ENCODE results near the gene TACR1.

Gene TACR1

DNA sequence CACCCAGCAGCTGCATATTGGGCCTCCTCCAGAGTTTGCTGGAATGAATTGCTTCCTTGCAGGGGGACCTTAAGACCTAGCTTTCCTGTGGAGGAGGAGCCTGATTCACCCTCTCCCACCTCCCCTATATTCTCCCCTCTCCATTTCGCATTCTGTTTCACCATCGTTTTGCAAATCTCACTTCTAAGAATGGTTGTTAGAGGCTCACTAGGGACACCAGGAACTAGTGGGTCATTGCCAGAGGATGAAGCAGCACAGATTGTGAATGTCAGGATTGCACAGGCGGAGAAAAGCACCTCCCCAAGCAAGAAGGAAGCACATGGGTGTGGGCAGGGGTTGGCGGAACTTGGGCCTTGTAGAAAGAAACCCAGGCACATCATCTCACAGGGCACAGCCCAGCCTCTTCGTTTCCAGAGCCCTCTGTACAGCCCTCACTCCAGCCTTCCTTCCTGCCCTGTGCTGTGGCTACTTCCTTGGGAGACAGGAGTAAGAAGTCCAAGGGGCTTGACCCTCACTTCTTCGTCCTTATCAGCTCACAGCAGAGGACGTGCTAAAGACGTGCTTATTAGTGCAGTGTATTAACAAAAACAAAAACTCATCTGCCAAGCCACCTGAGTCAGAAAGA, 63.4 kb downstream of the TACR1 start:
- TF ChIP-seq SPI1 (IDR thresholded peaks at IDR 0.05; ENCODE audit: low read depth, low read length) (no peak), POLR2A (IDR thresholded peaks at IDR 0.05; ENCODE audit: low read depth, low read length) (no peak)
- no peak for FAIRE-seq
- no peak for DNase-seq (ENCODE audit: insufficient read length, low spot score)

DNA sequence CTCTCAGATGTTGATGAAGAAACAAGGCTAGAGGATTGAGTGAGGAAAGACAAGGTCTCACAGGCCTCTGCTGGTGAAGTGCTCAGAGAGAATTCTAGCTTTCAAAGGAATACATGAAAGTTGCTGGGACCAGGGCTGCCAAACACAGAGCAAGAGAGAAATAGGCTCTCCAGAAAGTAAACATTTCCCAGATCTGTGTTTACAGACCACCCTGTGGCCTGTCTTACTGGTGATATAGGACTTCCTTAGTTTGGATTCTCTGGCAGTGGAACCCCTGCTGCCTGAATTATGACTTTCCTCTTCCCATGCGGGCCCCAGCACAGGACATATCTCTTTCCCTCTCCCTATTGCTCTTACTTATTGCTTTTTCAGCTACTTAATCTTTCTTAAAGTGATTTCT, 64.5 kb downstream of the TACR1 start:
- FAIRE-seq (no peak), DNase-seq (ENCODE audit: insufficient read length, low spot score) (no peak)
- TF ChIP-seq POLR2A (IDR thresholded peaks at IDR 0.05; ENCODE audit: low read depth, low read length) = no peak

DNA sequence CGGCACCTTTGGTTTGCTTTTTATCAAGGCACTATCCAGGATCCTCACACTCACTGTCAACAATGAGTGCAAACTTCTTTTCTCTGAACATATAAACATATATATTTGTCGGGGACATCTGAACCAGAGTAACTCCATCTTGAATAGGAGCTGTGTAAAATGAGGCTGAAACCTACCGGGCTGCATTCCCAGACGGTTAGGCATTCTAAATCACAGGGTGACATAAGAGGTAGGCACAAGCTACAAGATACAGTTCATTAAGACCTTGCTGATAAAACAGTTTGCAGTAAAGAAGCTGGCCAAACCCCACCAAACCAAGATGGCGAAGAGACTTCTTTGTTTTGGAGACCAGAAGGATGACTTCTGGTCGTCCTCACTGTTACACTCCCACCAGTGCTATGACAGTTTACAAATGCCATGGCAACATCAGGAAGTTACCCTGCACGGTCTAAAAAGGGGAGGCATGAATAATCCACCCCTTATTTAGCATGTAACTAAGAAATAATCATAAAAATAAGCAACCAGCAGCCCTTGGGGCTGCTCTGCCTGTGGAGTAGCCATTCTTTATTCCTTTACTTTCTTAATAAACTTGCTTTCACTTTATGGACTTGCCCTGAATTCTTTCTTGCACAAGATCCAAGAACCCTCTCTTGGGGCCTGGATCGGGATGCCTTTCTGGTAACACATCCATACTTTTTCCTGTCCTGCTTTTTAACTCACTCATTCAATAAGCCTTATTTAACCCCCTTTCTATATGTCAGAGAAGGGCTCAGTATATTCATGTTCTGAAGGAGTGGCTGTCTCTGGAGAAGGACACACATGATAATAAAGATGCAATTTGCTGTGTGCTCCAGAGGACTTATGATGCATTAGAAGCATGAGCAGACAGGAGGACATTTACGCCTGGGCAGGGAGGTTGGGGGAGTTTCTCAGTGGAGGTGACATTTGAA, 65.4 kb downstream of the TACR1 start:
- TF ChIP-seq POU2F2 (IDR thresholded peaks at IDR 0.05; ENCODE audit: low read depth, low read length) = no peak
- TF ChIP-seq SPI1 (IDR thresholded peaks at IDR 0.05; ENCODE audit: low read depth, low read length) = no peak
- no peak for TF ChIP-seq POLR2A (IDR thresholded peaks at IDR 0.05; ENCODE audit: low read depth, low read length)
- no peak for TF ChIP-seq POLR2AphosphoS5 (IDR thresholded peaks at IDR 0.05; ENCODE audit: low read depth, low read length)
- no peak for FAIRE-seq
- no peak for DNase-seq (ENCODE audit: insufficient read length, low spot score)

DNA sequence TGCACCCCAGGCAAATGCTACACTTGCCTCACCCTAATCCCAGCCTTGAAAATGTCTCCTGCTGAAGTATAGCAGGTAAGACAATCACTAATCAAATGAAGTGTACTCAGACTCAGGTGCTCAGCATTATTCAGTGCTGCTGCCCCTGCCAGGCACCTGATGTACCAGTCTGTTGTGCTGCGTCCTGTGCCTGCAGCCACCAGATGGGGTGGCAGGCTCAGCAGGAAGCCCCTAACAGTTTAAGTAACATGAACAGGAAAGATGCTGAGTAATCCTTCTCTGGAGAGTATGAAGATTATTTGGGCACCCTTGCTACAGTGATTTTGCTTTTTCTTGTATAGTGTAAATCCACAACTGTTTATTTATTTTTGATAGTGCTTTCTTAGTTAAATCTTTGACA, 69.1 kb downstream of the TACR1 start:
- TF ChIP-seq PAX5 (IDR thresholded peaks at IDR 0.05; ENCODE audit: insufficient read depth, low read length, severe bottlenecking) (no peak), TAF1 (IDR thresholded peaks at IDR 0.05; ENCODE audit: low read depth, low read length) (no peak), POLR2AphosphoS5 (IDR thresholded peaks at IDR 0.05; ENCODE audit: low read depth, low read length) (no peak), SPI1 (IDR thresholded peaks at IDR 0.05; ENCODE audit: low read depth, low read length) (no peak), POLR2A (IDR thresholded peaks at IDR 0.05; ENCODE audit: low read depth, low read length) (no peak), POU2F2 (IDR thresholded peaks at IDR 0.05; ENCODE audit: low read depth, low read length) (no peak)
- FAIRE-seq (peak; percentile 70), DNase-seq (ENCODE audit: insufficient read length, low spot score) (no peak)

DNA sequence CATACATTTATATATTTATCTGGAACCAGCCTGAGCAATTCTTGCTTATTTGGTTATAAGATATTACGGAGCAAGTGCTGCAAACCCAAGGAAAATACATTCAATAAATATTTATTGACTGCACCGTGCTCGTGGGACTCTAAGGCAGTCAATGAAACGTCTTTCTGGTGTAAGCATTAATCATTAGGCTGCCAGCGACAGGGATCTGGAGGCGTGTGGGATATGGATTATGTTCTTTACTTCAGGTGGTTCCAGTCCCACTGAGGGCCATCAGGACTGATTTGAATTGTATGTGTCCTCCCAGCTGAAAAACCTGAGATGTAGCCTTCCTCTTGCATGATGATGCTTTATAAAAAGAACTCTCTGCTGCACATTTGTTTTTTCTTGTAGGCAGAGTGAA, 75.4 kb downstream of the TACR1 start:
- TF ChIP-seq POLR2AphosphoS5 (IDR thresholded peaks at IDR 0.05; ENCODE audit: low read depth, low read length) (no peak), POU2F2 (IDR thresholded peaks at IDR 0.05; ENCODE audit: low read depth, low read length) (no peak), SPI1 (IDR thresholded peaks at IDR 0.05; ENCODE audit: low read depth, low read length) (no peak), POLR2A (IDR thresholded peaks at IDR 0.05; ENCODE audit: low read depth, low read length) (no peak), PAX5 (IDR thresholded peaks at IDR 0.05; ENCODE audit: insufficient read depth, low read length, severe bottlenecking) (no peak), TAF1 (IDR thresholded peaks at IDR 0.05; ENCODE audit: low read depth, low read length) (no peak)

DNA sequence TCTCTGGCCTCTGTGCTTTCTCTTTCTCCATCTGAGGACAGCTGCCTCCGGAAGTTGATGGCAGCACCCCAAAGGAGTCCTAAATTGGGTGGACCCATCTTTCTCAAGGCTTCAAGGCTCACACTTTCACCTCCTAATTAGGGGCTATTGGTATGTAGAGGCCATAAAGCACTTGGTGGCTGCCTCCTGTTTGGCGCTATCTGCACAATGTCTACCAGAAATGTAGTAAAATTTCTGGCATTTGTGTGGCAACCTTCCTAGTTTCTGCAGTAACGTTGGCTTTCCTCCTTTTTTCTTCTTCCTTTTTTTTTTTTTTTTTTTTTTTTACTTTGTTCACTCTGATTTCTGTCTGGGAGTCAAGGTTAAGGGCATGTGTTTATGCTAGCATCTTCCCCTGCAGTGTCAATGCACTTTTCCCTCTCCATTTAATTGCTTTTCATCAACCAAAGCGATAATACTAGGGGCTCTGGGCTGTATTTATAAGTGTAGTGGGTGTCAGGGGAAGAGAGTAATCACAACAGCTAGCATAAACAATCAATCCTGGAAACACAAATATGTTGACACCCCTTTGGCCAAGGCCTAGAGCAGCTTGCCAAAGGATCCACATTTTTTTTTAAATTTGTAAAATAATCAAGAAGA, 86.0 kb downstream of the TACR1 start:
- TF ChIP-seq PAX5 (IDR thresholded peaks at IDR 0.05; ENCODE audit: insufficient read depth, low read length, severe bottlenecking) (no peak), POLR2A (IDR thresholded peaks at IDR 0.05; ENCODE audit: low read depth, low read length) (no peak), SPI1 (IDR thresholded peaks at IDR 0.05; ENCODE audit: low read depth, low read length) (no peak), POLR2AphosphoS5 (IDR thresholded peaks at IDR 0.05; ENCODE audit: low read depth, low read length) (no peak), TAF1 (IDR thresholded peaks at IDR 0.05; ENCODE audit: low read depth, low read length) (no peak), POU2F2 (IDR thresholded peaks at IDR 0.05; ENCODE audit: low read depth, low read length) (no peak)
- DNase-seq (ENCODE audit: insufficient read length, low spot score) = no peak
- FAIRE-seq = no peak

More for the DNA sequence above, 75.4 kb downstream of the TACR1 start:
- FAIRE-seq (no peak), DNase-seq (ENCODE audit: insufficient read length, low spot score) (no peak)

DNA sequence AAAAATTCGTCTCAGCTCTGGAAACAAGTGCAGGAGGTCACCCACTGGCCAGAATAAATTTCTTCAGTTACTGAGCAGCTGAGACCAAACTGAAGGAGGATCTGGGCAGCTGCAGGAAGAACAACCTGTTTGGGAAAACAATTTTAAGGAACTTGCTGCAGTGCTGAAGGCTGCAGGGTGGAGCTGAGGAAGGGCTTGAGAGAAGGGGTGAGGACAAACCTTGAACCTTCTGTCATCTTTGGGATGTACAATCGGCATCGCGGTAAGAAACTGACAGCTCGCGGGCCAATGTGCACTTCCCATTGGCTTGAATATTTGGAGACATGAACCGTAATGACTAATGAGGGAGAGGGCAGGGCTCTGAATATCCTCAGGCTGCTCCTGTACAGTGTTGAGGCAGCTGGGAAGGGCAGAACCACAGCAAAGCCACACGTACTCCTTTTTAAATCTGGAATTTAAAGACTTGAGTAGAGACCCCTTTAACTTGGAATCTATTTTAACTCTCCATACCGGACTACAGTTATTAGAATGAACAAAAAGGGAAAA, 90.3 kb downstream of the TACR1 start:
- FAIRE-seq (no peak), DNase-seq (ENCODE audit: insufficient read length, low spot score) (no peak)
- TF ChIP-seq POLR2AphosphoS5 (IDR thresholded peaks at IDR 0.05; ENCODE audit: low read depth, low read length) (no peak), POU2F2 (IDR thresholded peaks at IDR 0.05; ENCODE audit: low read depth, low read length) (no peak), PAX5 (IDR thresholded peaks at IDR 0.05; ENCODE audit: insufficient read depth, low read length, severe bottlenecking) (no peak), TAF1 (IDR thresholded peaks at IDR 0.05; ENCODE audit: low read depth, low read length) (no peak)

DNA sequence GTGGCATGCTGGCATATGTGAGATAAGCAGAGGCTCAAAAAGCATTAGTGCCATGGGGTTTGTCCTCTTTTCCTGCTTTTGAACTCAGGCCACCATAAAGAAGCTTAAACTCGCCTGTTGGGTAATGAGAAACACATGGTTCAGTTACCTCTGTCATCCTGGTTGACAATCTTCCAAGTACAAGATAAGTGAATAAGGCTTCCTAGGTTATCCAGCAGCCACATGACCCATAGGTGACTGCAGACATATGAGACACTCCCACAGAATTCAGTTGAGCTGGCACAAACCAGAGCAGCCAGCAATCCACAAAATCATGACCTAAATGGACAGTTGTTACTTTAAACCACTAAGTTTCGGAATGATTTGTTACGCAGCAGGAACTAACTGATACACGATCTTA, 97.3 kb downstream of the TACR1 start:
- FAIRE-seq (no peak), DNase-seq (ENCODE audit: insufficient read length, low spot score) (no peak)
- TF ChIP-seq TAF1 (IDR thresholded peaks at IDR 0.05; ENCODE audit: low read depth, low read length) (no peak), POU2F2 (IDR thresholded peaks at IDR 0.05; ENCODE audit: low read depth, low read length) (no peak), POLR2A (IDR thresholded peaks at IDR 0.05; ENCODE audit: low read depth, low read length) (no peak), SPI1 (IDR thresholded peaks at IDR 0.05; ENCODE audit: low read depth, low read length) (no peak), POLR2AphosphoS5 (IDR thresholded peaks at IDR 0.05; ENCODE audit: low read depth, low read length) (no peak), PAX5 (IDR thresholded peaks at IDR 0.05; ENCODE audit: insufficient read depth, low read length, severe bottlenecking) (no peak)

DNA sequence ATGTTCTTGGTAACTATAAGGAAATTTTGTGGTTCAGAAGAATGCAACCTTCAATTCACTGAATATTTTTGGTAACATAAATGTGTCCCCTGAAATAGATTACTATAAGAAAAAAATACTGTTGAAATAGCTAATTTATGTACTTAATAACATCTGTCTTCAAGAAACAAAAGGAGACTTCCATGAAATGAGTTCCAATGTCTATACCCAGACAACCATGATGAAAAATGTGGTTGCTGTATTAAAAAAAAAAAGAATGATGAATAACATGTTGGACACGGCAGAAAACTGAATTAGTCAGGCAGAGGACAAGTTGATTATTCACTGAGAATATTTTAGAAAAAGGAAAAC, 98.5 kb downstream of the TACR1 start:
- TF ChIP-seq PAX5 (IDR thresholded peaks at IDR 0.05; ENCODE audit: insufficient read depth, low read length, severe bottlenecking) = no peak
- TF ChIP-seq SPI1 (IDR thresholded peaks at IDR 0.05; ENCODE audit: low read depth, low read length) = no peak
- TF ChIP-seq POLR2A (IDR thresholded peaks at IDR 0.05; ENCODE audit: low read depth, low read length) = no peak
- no peak for TF ChIP-seq POLR2AphosphoS5 (IDR thresholded peaks at IDR 0.05; ENCODE audit: low read depth, low read length)
- DNase-seq (ENCODE audit: insufficient read length, low spot score) (no peak), FAIRE-seq (no peak)
